GM12878 (cell line): ENCODE results near the gene MYO3B. TPM values are rescaled to one million over a fixed set of nuclear protein-coding genes. Genes with fewer than 3 reads are reported as not detected.

ENCODE experiments used
- ATAC-seq: fragments of 200-7000 bp; cut with Tn5 transposase; 3 replicates; pipeline ENCODE4 v1.9.1; 2020; ENCODE audit warnings: mild to moderate bottlenecking, moderate library complexity
- BruUV-seq: library from RNA; stranded (reverse); fragments of 400-500 nt; replicated peaks from 2 replicates; lab custom pipeline; 2021; lab: Mats Ljungman, UMichigan
- CTCF ChIA-PET: fragments of 300-600 bp; sonication (Branson Sonifier 250); formaldehyde crosslinking; extraction: SDS; loops from one replicate; lab custom pipeline; 2021; ENCODE audit warnings: inconsistent platforms; lab: Yijun Ruan, JAX
- POLR2A ChIA-PET: fragments of 350-600 bp; formaldehyde crosslinking; extraction: SDS; loops from one replicate; lab custom pipeline; 2021; ENCODE audit warnings: inconsistent platforms; lab: Charles Lee
- RAD21 ChIA-PET: fragments of 300-600 bp; sonication (Branson Sonifier 250); formaldehyde crosslinking; loops from one replicate; lab custom pipeline; 2023; ENCODE audit warnings: antibody characterized with exemption; ENCODE audit not compliant: unreplicated experiment; lab: Charles Lee
- SMC1A ChIA-PET: fragments of 300-600 bp; sonication (Branson Sonifier 250); formaldehyde crosslinking; loops from one replicate; lab custom pipeline; 2023; ENCODE audit not compliant: unreplicated experiment, uncharacterized antibody; lab: Charles Lee
- DNase-seq: peaks from one replicate; pipeline ENCODE4 v3.0.0-alpha.2; 2011; ENCODE audit warnings: low read depth, low spot score
- FAIRE-seq: peaks from 3 replicates; lab custom pipeline; 2011; peaks lifted over from hg19 to GRCh38; lab: Jason Lieb, UNC
- H2AFZ ChIP-seq: 2 replicates; pipeline ENCODE4 v1.6.0; 2011; ENCODE audit warnings: low read depth, low read length, control low read depth; ENCODE audit not compliant: control insufficient read depth
- H3K27ac ChIP-seq: 2 replicates; pipeline ENCODE4 v1.5.1; 2011; ENCODE audit warnings: control low read depth; ENCODE audit not compliant: control insufficient read depth, insufficient read depth
- H3K27me3 ChIP-seq, 2 experiments: replicated peaks in 1 of 2; 2 replicates each; pipeline versions ENCODE4 v1.6.0 to v1.6.1; 2011; ENCODE audit warnings: low read length in 1 of 2; ENCODE audit not compliant: control insufficient read depth in 2 of 2, insufficient read depth in 2 of 2
- H3K36me3 ChIP-seq, 2 experiments: 2 replicates each; pipeline ENCODE4 v1.5.1; 2011; ENCODE audit warnings: low read length in 1 of 2; ENCODE audit not compliant: control insufficient read depth in 2 of 2, insufficient read depth in 2 of 2
- H3K4me1 ChIP-seq: 2 replicates; pipeline ENCODE4 v1.6.1; 2011; ENCODE audit warnings: mild to moderate bottlenecking, low read length, moderate library complexity, mixed read lengths; ENCODE audit not compliant: control insufficient read depth, insufficient read depth
- H3K4me2 ChIP-seq: 2 replicates; pipeline ENCODE4 v1.6.0; 2011; ENCODE audit warnings: control low read depth; ENCODE audit not compliant: control insufficient read depth, insufficient read depth
- H3K4me3 ChIP-seq: fragments of 200-600 bp; sonication (generic); 2 replicates; pipeline ENCODE4 v1.5.1; 2016
- H3K79me2 ChIP-seq: 2 replicates; pipeline ENCODE4 v1.6.0; 2011; ENCODE audit warnings: low read length; ENCODE audit not compliant: control insufficient read depth, insufficient read depth
- H3K9ac ChIP-seq: 2 replicates; pipeline ENCODE4 v1.8.0; 2011; ENCODE audit warnings: low read length, control low read depth, mixed read lengths; ENCODE audit not compliant: control insufficient read depth, insufficient read depth
- H3K9me3 ChIP-seq: replicated peaks from 3 replicates; pipeline ENCODE4 v1.5.1; 2011; ENCODE audit warnings: mild to moderate bottlenecking, low read length; ENCODE audit not compliant: control insufficient read depth, insufficient read depth
- H4K20me1 ChIP-seq: 2 replicates; pipeline ENCODE4 v1.6.0; 2011; ENCODE audit not compliant: control insufficient read depth, insufficient read depth
- SUZ12 ChIP-seq: fragments of 200-600 bp; sonication (generic); IDR thresholded peaks from one replicate; pipeline ENCODE4 v1.6.1; 2018; ENCODE audit warnings: antibody characterized with exemption, mild to moderate bottlenecking; ENCODE audit not compliant: unreplicated experiment
- WGBS: methylation state at CpG from one replicate; pipeline ENCODE4 v1.1.6; 2016; ENCODE audit warnings: low lambda C conversion rate; ENCODE audit not compliant: insufficient replicate concordance, insufficient coverage; ENCODE audit errors: missing lambda C conversion rate; 5-methylcytosine and 5-hydroxymethylcytosine counted together
- in situ Hi-C: fragments of 300-500 bp; cut with MboI; formaldehyde crosslinking; loops from 9 replicates; pipeline ENCODE4 v1.14.3; 2018; ENCODE audit warnings: mixed read lengths
- intact Hi-C: fragments of 100-400 bp; cut with micrococcal nuclease; formaldehyde crosslinking; loops from one replicate; pipeline ENCODE4 v1.14.2; 2022; ENCODE audit not compliant: unreplicated experiment
- polyA plus RNA-seq, 11 experiments: library from polyadenylated mRNA; depleted of rRNA in 4 of 11; unstranded in 6 of 11; stranded (reverse) in 5 of 11; fragments of >200 nt; fragmentation: Nextera tagmentation in 4 of 11; fragmentation: Illumina TruSeq in 1 of 11; extraction: Ambion mirVana in 4 of 11; extraction: Trizol in 1 of 11; gene quantifications; 1 replicate in 1 of 11; 2 replicates in 10 of 11; pipeline versions ENCODE4 v1.2.1 to v1.2.3, GENCODE V29; 2011 to 2016; ENCODE audit warnings: inconsistent platforms in 2 of 11, missing spikeins in 2 of 11, low read depth in 1 of 11
- total RNA-seq, 4 experiments: library from RNA; depleted of rRNA in 3 of 4; stranded (reverse); fragments of >200 nt in 3 of 4; fragmentation: Illumina TruSeq in 1 of 4; extraction: Trizol in 1 of 4; gene quantifications; 2 replicates each; pipeline versions ENCODE4 v1.2.1 to v1.2.3, GENCODE V29; 2013 to 2021
- TF ChIP-seq, protein P1 (sequence below): fragments of 450-650 bp; IDR thresholded peaks from 2 replicates; pipeline ENCODE4 v1.6.1; 2018; ENCODE audit warnings: mild to moderate bottlenecking, low read depth, moderate library complexity; ENCODE audit not compliant: partially characterized antibody
- TF ChIP-seq, protein P2 (sequence below): fragments of 450-650 bp; IDR thresholded peaks from 2 replicates; pipeline ENCODE4 v1.6.1; 2017; ENCODE audit warnings: borderline replicate concordance

MYO3B gene
- total and polyA plus RNA-seq, 10 of the 15 experiments (the other 5 are each of a cell fraction or from before 2014, with no cell fraction given) = 1.1 to 7.1 (median 2.1) TPM

DNA sequence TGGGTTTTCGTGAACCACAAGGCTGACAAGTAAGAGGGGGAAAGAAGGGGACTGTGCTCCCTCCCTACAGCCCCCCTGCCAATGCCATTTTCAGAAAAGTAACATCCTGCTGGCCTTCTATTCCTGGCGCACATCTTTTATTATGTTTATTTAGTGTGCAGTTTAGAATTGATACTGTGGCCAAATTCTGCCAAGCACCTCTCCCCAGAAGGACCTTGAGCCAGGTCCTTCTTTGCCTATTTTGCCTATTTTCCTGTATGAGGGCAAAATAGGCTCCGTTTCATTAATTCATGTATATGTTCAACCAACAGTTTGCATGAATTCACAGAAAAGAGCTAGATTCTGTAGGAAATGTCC is 136.0 kb downstream of the MYO3B start:
- Histone ChIP-seq H3K4me2 (no peak overlapping the region), H3K79me2 (no peaks in the 10 kb centered on the region), H4K20me1 (no peaks in the 10 kb centered on the region), H3K27me3 (no peaks in the 10 kb centered on the region), H2AFZ (no peak overlapping the region), H3K4me3 (no peak overlapping the region), H3K9ac (no peak overlapping the region), H3K4me1 (no peaks in the 10 kb centered on the region), H3K27ac (no peak overlapping the region), H3K9me3 (peaks cover 2% of the 10 kb centered on the region; the same call in 1 of the 3 replicates), H3K36me3 (no peaks in the 10 kb centered on the region)
- SMC1A ChIA-PET = interaction anchor here (0.6 to 4.5 kb wide), 3 partner anchors 10 to 153 kb away, joined by 3 to 25 read pairs (median 4); no protein-coding TSS in a partner anchor
- CTCF ChIA-PET = interaction anchor here (1.0 to 3.0 kb wide), 6 partner anchors 10 to 499 kb away, joined by 3 to 13 read pairs (median 6); no protein-coding TSS in a partner anchor
- TF ChIP-seq SUZ12 = no peak
- TF ChIP-seq, protein P1, sequence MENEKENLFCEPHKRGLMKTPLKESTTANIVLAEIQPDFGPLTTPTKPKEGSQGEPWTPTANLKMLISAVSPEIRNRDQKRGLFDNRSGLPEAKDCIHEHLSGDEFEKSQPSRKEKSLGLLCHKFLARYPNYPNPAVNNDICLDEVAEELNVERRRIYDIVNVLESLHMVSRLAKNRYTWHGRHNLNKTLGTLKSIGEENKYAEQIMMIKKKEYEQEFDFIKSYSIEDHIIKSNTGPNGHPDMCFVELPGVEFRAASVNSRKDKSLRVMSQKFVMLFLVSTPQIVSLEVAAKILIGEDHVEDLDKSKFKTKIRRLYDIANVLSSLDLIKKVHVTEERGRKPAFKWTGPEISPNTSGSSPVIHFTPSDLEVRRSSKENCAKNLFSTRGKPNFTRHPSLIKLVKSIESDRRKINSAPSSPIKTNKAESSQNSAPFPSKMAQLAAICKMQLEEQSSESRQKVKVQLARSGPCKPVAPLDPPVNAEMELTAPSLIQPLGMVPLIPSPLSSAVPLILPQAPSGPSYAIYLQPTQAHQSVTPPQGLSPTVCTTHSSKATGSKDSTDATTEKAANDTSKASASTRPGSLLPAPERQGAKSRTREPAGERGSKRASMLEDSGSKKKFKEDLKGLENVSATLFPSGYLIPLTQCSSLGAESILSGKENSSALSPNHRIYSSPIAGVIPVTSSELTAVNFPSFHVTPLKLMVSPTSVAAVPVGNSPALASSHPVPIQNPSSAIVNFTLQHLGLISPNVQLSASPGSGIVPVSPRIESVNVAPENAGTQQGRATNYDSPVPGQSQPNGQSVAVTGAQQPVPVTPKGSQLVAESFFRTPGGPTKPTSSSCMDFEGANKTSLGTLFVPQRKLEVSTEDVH = no peak
- TF ChIP-seq, protein P2, sequence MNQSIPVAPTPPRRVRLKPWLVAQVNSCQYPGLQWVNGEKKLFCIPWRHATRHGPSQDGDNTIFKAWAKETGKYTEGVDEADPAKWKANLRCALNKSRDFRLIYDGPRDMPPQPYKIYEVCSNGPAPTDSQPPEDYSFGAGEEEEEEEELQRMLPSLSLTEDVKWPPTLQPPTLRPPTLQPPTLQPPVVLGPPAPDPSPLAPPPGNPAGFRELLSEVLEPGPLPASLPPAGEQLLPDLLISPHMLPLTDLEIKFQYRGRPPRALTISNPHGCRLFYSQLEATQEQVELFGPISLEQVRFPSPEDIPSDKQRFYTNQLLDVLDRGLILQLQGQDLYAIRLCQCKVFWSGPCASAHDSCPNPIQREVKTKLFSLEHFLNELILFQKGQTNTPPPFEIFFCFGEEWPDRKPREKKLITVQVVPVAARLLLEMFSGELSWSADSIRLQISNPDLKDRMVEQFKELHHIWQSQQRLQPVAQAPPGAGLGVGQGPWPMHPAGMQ = no peak
- no peak for FAIRE-seq
- intact Hi-C loops = no loop called here
- POLR2A ChIA-PET = no interaction called here
- no peak for ATAC-seq
- in situ Hi-C loops = no loop called here
- no peak for DNase-seq
- WGBS = 48% methylated on average over 3 of the region's 3 CpGs
- RAD21 ChIA-PET = interaction anchor here (0.6 to 1.3 kb wide), 3 partner anchors 9 to 77 kb away, joined by 3 to 4 read pairs (median 3); no protein-coding TSS in a partner anchor
- BruUV-seq = no TSS peak
